ENCODE data around the gene LCN1. TPM values are rescaled to one million over a fixed set of nuclear protein-coding genes. Genes with fewer than 3 reads are reported as not detected.

LCN1 gene
- total RNA-seq, 2 experiments from 2014 or later, result not detected

DNA sequence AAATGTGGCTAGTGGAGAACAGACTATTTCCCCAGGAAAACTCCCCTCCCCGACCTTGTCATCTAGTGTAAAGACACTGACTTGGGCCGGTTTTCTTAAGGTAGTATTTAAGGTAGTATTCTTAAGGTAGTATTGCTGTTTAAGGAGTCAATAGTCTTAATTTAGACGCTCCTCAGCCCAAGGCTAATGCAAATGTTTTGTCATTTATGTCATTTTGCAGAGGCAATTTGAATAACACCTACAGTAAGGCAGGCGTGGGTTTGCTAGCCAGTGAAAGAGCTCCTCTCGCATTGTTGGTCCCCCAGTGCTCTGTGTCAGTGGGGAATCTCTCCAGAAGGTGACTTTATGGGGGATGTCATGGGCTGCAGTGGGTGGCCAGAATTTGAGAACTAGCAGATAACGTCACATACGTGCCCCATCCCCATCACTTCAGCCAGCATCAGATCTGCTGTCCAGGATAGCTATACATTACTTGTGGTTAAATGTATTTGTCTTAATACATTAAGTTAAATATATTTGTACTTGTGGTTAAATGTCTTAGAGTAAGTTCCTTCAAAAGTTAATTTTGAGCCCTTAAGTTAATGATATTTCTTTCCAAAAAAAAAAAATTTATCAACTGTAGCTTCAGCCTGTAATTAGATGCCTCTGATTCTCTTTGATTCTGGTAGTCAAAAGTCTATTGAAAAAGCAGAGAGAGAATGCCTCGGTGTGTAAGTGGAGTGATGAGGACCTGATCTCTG, 39.1 kb upstream of the LCN1 start:
- H3K27ac Mint-ChIP-seq, result no peak overlapping the region
- intact Hi-C loops (cut with micrococcal nuclease), result no loop called here
- H3K36me3 Mint-ChIP-seq, result peaks cover 1% of the 10 kb centered on the region
- H3K4me1 Mint-ChIP-seq (ENCODE audit: low read depth), result peaks cover 9% of the 10 kb centered on the region
- ChIA-PET POLR2A (no interaction called here), CTCF (no interaction called here)
- H3K9me3 Mint-ChIP-seq, result no peaks in the 10 kb centered on the region
- no peak for DNase-seq
- no peak overlapping the region for H3K4me3 Mint-ChIP-seq
- H3K27me3 Mint-ChIP-seq, result peaks cover 36% of the 10 kb centered on the region

DNA sequence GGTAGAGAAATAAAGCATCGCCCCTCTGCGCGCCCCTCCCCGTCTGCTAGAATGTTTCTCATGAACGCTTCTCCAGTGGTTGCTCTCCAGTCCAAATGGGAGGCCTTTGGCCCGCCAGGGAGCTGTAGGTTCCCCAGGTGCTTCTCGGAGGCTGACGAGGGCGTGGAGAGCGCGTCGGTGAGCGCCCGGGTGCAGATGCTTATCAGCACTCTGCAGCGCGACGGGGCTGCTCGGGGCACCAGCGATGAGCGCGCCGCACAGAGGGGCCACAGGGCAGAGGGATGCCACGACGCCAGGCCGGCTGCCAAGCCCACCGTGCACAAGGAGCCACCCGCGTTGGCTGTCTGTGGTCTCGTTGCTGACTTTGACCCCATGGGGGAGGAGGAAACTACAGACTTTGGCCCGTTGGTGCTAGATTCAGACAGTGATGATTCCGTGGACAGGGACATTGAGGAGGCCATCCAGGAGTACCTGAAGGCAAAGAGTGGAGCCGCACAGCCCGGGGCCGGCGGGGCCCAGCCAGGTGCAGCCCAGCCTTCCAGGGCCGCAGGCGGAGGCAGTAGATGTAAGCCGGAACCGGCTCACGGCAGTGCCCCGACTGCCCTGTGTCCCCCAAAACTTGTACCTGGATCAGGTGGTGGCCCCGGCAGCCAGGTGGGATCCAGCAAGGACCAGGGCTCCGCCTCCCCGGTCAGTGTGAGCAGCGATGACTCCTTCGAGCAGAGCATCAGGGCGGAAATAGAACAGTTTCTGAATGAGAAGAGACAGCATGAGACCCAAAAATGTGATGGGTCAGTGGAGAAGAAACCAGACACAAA, 36.6 kb upstream of the LCN1 start:
- CTCF ChIA-PET, result no interaction called here
- Mint-ChIP-seq H3K36me3 (no peaks in the 10 kb centered on the region), H3K4me1 (ENCODE audit: low read depth) (peaks cover 6% of the 10 kb centered on the region), H3K27ac (no peak overlapping the region), H3K27me3 (peaks cover 24% of the 10 kb centered on the region), H3K4me3 (no peak overlapping the region), H3K9me3 (no peaks in the 10 kb centered on the region)
- intact Hi-C loops (cut with micrococcal nuclease), result no loop called here
- no peak for DNase-seq
- POLR2A ChIA-PET, result no interaction called here

DNA sequence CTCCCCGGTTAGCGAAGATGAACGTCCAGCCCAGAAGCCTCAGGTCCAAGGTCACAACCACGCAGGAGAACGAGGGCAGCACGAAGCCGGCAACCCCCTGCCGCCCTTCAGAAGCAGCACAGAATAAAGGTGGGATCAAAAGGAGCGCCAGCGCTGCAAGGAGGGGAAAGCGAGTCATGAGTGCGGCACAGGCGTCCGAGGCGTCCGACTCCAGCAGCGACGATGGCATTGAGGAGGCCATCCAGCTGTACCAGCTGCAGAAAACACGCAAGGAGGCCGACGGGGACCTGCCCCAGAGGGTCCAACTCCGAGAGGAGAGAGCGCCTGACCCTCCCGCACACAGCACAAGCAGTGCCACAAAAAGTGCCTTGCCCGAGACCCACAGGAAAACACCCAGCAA, 35.9 kb upstream of the LCN1 start:
- Mint-ChIP-seq H3K36me3 (no peaks in the 10 kb centered on the region), H3K4me1 (ENCODE audit: low read depth) (peaks cover 6% of the 10 kb centered on the region), H3K4me3 (no peak overlapping the region), H3K27me3 (peaks cover 24% of the 10 kb centered on the region), H3K9me3 (no peaks in the 10 kb centered on the region), H3K27ac (no peak overlapping the region)
- intact Hi-C loops (cut with micrococcal nuclease), result no loop called here
- ChIA-PET POLR2A (no interaction called here), CTCF (no interaction called here)
- no peak for DNase-seq

DNA sequence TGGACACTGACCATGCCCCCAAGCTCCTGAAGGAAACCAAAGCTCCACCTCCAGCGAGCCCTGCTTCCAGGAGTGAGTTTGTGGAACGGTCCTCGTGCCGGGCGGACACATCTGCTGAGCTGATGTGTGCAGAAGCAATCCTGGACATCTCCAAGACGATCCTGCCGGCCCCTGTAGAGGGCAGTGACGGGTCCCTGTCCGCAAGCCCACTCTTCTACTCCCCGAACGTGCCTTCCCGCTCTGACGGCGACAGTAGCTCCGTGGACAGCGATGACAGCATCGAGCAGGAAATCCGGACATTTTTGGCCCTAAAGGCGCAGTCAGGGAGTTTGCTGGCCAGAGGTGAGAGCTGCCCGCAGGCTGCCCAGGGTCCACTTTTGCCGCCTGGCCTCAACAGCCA, 35.4 kb upstream of the LCN1 start:
- Mint-ChIP-seq H3K36me3 (no peaks in the 10 kb centered on the region), H3K9me3 (no peaks in the 10 kb centered on the region), H3K4me3 (no peak overlapping the region), H3K27me3 (peaks cover 23% of the 10 kb centered on the region), H3K4me1 (ENCODE audit: low read depth) (peaks cover 4% of the 10 kb centered on the region), H3K27ac (no peak overlapping the region)
- intact Hi-C loops (cut with micrococcal nuclease), result no loop called here
- ChIA-PET CTCF (interaction anchor here (1.2 kb wide), 1 partner anchor 19 kb away, joined by 5 read pairs; no protein-coding TSS in a partner anchor), POLR2A (no interaction called here)
- DNase-seq, result no peak

DNA sequence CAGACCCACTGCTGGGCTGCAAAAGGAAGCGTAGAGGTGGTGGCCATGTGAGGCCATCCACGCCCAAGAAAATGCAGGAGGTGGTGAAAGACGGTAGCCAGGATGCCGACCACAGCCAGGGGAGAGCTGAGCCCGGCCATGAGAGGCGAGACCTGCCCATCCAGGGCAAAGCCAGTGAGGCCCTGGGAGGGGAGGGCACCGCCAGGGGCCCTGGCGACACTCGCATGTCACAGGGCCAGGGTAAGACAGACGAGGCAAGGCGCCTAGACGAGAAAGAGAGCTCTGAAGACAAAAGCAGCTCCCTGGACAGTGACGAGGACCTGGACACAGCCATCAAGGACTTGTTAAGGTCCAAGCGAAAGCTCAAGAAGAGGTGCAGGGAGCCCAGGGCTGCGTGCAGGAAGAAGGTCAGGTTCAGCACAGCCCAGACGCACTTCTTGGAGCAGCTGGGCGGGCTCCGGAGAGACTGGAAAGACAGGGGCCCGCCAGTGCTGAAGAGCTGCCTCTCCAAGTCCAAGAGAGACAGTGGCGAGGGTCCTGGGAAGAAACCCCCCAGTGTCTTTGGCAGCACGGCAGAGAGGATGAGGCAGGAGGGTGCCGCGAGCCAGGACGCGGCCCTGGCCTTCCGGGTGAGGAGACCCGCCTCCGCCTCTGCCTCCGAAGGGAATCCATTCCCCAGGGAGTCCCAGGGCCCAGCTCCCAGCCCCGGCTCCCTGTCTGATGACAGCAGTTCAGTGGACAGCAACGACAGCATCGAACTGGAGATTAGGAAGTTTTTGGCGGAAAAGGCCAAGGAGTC, 34.8 kb upstream of the LCN1 start:
- Mint-ChIP-seq H3K4me3 (no peak overlapping the region), H3K27ac (no peak overlapping the region), H3K27me3 (peaks cover 21% of the 10 kb centered on the region), H3K4me1 (ENCODE audit: low read depth) (peaks cover 2% of the 10 kb centered on the region), H3K36me3 (no peaks in the 10 kb centered on the region), H3K9me3 (no peaks in the 10 kb centered on the region)
- ChIA-PET CTCF (interaction anchor here (1.2 kb wide), 1 partner anchor 18 kb away, joined by 5 read pairs; no protein-coding TSS in a partner anchor), POLR2A (no interaction called here)
- no peak for DNase-seq
- intact Hi-C loops (cut with micrococcal nuclease), result no loop called here

DNA sequence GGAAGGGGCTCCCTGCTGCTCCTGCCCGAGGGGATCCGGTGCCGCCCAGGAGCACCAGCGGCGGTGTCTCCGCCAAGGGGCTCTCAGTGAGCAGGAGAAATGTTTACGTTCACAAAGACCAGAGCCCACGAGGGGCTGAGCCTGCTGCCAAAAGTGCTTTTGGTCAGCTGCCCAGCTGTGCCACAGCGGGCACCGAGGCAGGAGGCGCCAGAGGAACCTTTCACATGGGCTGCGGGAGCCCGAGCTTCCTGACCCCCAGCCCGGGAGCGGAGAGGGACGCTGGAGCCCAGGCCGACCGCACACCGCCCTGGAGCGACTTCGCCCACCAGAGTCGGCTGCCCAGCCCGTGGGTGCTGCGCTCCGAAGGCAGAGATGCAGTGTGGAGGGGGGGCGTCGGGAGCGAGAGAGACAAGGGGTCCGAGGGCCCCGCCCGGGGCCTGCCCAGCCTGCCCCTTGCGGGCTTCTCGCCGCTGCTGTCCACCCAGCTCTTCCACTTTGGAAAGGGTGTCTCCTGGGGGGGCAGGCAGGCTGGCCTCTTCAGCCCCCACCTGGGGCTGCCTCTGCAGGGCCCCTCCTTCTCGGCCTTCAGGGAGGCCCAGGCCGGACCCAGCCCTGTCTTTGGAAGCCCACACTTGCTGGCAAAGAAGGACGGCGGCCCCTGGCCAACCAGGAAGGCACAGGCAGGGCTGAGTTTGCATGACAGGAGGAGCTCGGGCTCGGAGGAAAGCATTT, 33.8 kb upstream of the LCN1 start:
- no peaks in the 10 kb centered on the region for H3K36me3 Mint-ChIP-seq
- no peak for DNase-seq
- peaks cover 16% of the 10 kb centered on the region for H3K27me3 Mint-ChIP-seq
- intact Hi-C loops (cut with micrococcal nuclease), result no loop called here
- no peaks in the 10 kb centered on the region for H3K4me1 Mint-ChIP-seq (ENCODE audit: low read depth)
- ChIA-PET POLR2A (no interaction called here), CTCF (interaction anchor here (1.3 kb wide), 1 partner anchor 12 kb away, joined by 4 read pairs; a partner anchor contains a TSS)
- H3K27ac Mint-ChIP-seq, result no peak overlapping the region
- no peak overlapping the region for H3K4me3 Mint-ChIP-seq
- H3K9me3 Mint-ChIP-seq, result no peaks in the 10 kb centered on the region

DNA sequence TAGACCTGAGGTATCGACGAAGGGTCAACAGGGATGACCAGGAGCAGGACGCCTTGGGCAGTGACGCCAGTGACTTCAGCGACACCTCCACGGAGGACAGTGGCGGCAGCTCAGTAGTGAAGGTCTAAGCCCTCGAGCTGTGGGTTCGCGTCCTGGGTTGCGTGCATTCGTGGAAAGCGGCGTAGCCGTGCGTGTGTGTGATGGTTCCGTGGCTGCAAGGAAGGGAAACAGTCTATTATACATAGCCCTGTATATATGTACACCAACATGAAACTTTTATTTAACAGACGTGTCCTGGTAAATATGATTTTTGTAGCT, 33.3 kb upstream of the LCN1 start:
- Mint-ChIP-seq H3K36me3 (no peaks in the 10 kb centered on the region), H3K27me3 (peaks cover 14% of the 10 kb centered on the region), H3K9me3 (no peaks in the 10 kb centered on the region), H3K4me3 (no peak overlapping the region), H3K4me1 (ENCODE audit: low read depth) (no peaks in the 10 kb centered on the region), H3K27ac (no peak overlapping the region)
- intact Hi-C loops (cut with micrococcal nuclease), result no loop called here
- no peak for DNase-seq
- ChIA-PET CTCF (interaction anchor here (1.3 kb wide), 1 partner anchor 12 kb away, joined by 4 read pairs; a partner anchor contains a TSS), POLR2A (no interaction called here)

DNA sequence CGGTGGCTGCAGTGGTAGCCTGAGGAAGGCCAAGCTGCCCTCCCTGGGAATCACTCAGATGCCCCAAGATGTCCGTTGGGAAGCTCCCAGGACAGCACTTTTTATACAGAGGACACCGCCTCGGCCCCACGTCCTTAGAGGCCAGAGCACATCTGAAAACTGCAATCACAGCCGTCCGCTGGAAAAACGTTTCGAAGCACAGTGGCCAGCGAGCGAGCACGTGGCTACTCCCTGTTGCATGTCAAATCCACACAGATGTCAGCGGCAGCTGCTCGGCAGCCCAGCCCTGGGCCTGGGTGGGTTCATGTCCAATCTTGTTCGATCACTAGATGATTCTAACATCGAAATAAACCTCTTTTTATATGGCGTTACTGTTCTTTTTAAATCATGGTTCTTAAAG, 32.7 kb upstream of the LCN1 start:
- no peaks in the 10 kb centered on the region for H3K4me1 Mint-ChIP-seq (ENCODE audit: low read depth)
- intact Hi-C loops (cut with micrococcal nuclease), result no loop called here
- H3K27ac Mint-ChIP-seq, result no peak overlapping the region
- H3K36me3 Mint-ChIP-seq, result no peaks in the 10 kb centered on the region
- H3K4me3 Mint-ChIP-seq, result no peak overlapping the region
- no peak for DNase-seq
- ChIA-PET CTCF (interaction anchor here (1.3 kb wide), 1 partner anchor 11 kb away, joined by 4 read pairs; a partner anchor contains a TSS), POLR2A (no interaction called here)
- H3K27me3 Mint-ChIP-seq, result peaks cover 9% of the 10 kb centered on the region
- H3K9me3 Mint-ChIP-seq, result no peaks in the 10 kb centered on the region

DNA sequence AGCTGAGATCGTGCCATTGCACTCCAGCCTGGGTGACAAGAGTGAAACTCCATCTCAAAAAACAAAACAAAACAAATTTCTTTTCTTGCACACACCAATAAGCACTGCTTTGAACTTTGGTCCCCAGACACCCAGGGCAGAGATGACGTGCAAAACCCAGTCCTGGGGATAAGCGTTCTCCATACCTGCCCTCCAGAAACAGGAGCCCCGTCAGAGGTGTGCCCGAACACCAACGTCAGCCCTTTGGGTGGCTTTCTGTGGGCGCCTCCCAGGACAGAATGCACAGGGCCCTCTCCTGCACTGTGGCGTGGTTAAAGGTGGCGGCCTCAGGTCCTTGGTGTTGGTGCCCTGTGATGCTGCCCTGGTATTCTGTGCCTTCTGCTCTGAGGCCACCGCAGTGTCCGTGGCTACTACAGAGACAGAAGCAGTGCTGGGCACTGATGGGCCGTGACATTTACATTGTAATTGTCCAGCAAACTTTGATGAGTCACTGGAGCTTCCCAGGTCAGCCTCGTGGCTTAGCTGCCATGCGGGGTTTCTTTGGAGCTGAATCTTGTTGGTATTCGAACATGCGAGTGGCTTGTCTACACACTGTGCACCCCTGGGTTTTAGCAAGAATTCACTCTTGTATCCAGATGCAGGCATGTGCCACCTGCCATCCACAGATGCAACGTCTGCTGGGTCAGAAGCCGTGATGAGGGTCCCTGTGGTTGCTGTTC, 31.9 kb upstream of the LCN1 start:
- Mint-ChIP-seq H3K36me3 (no peaks in the 10 kb centered on the region), H3K4me3 (no peak overlapping the region), H3K9me3 (no peaks in the 10 kb centered on the region), H3K4me1 (ENCODE audit: low read depth) (no peaks in the 10 kb centered on the region), H3K27me3 (peaks cover 2% of the 10 kb centered on the region), H3K27ac (no peak overlapping the region)
- ChIA-PET CTCF (interaction anchor here (1.9 kb wide), 1 partner anchor 15 kb away, joined by 5 read pairs; no protein-coding TSS in a partner anchor), POLR2A (no interaction called here)
- intact Hi-C loops (cut with micrococcal nuclease), result no loop called here
- DNase-seq, result no peak

DNA sequence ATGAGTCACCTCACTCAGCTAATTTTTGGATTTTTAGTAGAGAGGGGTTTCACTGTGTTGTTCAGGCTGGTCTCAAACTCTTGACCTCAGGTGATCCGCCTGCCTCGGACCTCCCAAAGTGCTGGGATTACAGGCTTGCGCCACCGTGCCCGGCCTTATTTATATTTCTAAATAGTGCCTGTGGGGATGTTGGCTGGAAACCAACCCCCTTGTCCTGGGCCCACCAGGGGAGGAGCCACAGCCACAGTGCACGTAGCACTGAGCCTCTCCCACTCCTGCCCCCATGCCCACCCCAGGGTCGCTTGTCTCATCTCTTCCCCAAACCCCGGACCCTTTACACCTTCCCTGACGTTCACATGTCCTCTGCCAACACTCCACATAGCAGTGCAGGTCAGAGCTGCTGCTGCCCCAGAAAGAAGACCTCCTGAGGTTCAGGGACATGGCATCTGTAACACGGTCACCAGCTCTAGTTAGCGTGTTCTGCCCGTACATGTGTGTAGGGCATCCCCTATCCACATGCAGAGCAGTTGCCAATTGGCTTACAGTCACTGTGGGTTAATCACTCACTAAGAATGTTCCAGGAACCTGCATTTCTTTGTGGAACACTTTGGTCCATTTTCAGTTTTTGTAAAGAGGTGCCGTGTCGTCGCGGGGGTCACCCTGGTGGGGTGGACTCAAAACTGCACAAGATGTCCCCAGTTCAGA, 30.9 kb upstream of the LCN1 start:
- no peak overlapping the region for H3K4me3 Mint-ChIP-seq
- CTCF ChIA-PET, result interaction anchor here (1.9 kb wide), 1 partner anchor 14 kb away, joined by 5 read pairs; no protein-coding TSS in a partner anchor

DNA sequence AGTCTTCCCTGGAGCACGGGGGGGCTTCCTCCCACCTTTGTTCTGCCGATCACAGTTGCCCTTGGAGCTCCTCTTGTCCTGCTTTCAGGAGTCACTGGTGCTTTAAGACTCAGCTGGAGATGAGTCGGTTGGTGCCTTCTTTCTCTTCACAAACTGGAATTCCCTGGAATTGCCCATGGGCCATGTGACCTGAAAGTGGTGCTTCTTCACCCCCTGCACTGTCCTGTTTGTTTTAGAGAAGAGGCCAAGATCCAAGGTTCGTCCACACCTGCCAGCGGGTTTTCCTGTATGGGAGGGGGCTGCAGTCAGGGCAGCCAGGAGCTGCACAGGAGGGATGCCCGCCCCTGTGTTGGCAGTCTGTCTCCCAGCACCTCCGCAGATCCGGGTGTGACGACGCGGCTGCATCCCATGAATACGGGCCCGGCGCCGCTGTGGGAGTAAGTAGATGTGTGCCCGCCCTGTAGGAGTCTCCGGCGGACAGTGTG, 30.2 kb upstream of the LCN1 start:
- H3K4me3 Mint-ChIP-seq, result no peak overlapping the region
- ChIA-PET CTCF (interaction anchor here (1.9 kb wide), 1 partner anchor 13 kb away, joined by 5 read pairs; no protein-coding TSS in a partner anchor), POLR2A (no interaction called here)
- no peaks in the 10 kb centered on the region for H3K4me1 Mint-ChIP-seq (ENCODE audit: low read depth)
- no peak for DNase-seq
- peaks cover 5% of the 10 kb centered on the region for H3K27me3 Mint-ChIP-seq
- intact Hi-C loops (cut with micrococcal nuclease), result no loop called here
- no peaks in the 10 kb centered on the region for H3K9me3 Mint-ChIP-seq
- H3K27ac Mint-ChIP-seq, result no peak overlapping the region
- H3K36me3 Mint-ChIP-seq, result no peaks in the 10 kb centered on the region

More for the DNA sequence above, 30.9 kb upstream of the LCN1 start:
- Mint-ChIP-seq H3K9me3 (no peaks in the 10 kb centered on the region), H3K27me3 (peaks cover 5% of the 10 kb centered on the region), H3K4me1 (ENCODE audit: low read depth) (no peaks in the 10 kb centered on the region), H3K27ac (no peak overlapping the region), H3K36me3 (no peaks in the 10 kb centered on the region)
- POLR2A ChIA-PET, result no interaction called here
- intact Hi-C loops (cut with micrococcal nuclease), result no loop called here
- DNase-seq, result no peak
